K562 (cell line): ENCODE data around the gene C6orf89. TPM values are rescaled to one million over a fixed set of nuclear protein-coding genes. Genes with fewer than 3 reads are reported as not detected.

ENCODE experiments used
- CBX5 ChIP-seq: IDR thresholded peaks from 2 replicates; pipeline ENCODE4 v1.6.1; 2014; ENCODE audit warnings: low read depth, borderline replicate concordance
- CEBPG ChIP-seq, 3 experiments: fragments of 200-800 bp in 1 of 3; sonication (Bioruptor generic) in 1 of 3; sonication (generic) in 1 of 3; formaldehyde crosslinking in 1 of 3; IDR thresholded peaks in 2 of 3; conservative IDR thresholded peaks in 1 of 3; 2 replicates each; pipeline versions ENCODE4 v1.6.1 to v1.8.0; 2016 to 2022; ENCODE audit warnings: missing compliant biosample characterization in 2 of 3, missing genetic modification characterization in 2 of 3, mild to moderate bottlenecking in 1 of 3, missing genetic modification reagents in 1 of 3
- CHD2 ChIP-seq: IDR thresholded peaks from 2 replicates; pipeline ENCODE4 v1.6.1; 2011; ENCODE audit warnings: low read depth, low read length
- DACH1 ChIP-seq: fragments of 450-650 bp; IDR thresholded peaks from 2 replicates; pipeline ENCODE4 v1.6.1; 2018; ENCODE audit not compliant: partially characterized antibody
- ETS2 ChIP-seq: IDR thresholded peaks from 2 replicates; pipeline ENCODE4 v1.6.1; 2016; ENCODE audit warnings: borderline replicate concordance, missing genetic modification characterization, mild to moderate bottlenecking, moderate library complexity, missing compliant biosample characterization; ENCODE audit not compliant: poor library complexity, severe bottlenecking
- HOXB6 ChIP-seq: fragments of 250-450 bp; sonication (Bioruptor Pico); IDR thresholded peaks from 2 replicates; pipeline ENCODE4 v1.5.1; 2022; ENCODE audit warnings: mild to moderate bottlenecking, borderline replicate concordance
- ID3 ChIP-seq, 2 experiments: fragments of 250-450 bp in 1 of 2; fragments of 450-650 bp in 1 of 2; sonication (Bioruptor Pico) in 1 of 2; IDR thresholded peaks; 2 replicates each; pipeline versions ENCODE4 v1.6.1 to v1.8.0; 2016 to 2021; ENCODE audit warnings: mild to moderate bottlenecking in 2 of 2, moderate library complexity in 2 of 2, missing compliant biosample characterization in 1 of 2, missing genetic modification characterization in 1 of 2
- LEF1 ChIP-seq: fragments of 450-650 bp; IDR thresholded peaks from 2 replicates; pipeline ENCODE4 v1.6.1; 2016; ENCODE audit warnings: mild to moderate bottlenecking
- MEF2D ChIP-seq: conservative IDR thresholded peaks from 2 replicates; pipeline ENCODE4 v1.6.1; 2016; ENCODE audit warnings: low read depth, missing genetic modification characterization, missing compliant biosample characterization
- NBN ChIP-seq: fragments of 450-650 bp; IDR thresholded peaks from 2 replicates; pipeline ENCODE4 v1.6.1; 2016; ENCODE audit warnings: low read depth, mild to moderate bottlenecking
- NEUROD1 ChIP-seq: fragments of 150-350 bp; IDR thresholded peaks from 2 replicates; pipeline ENCODE4 v1.6.1; 2014; ENCODE audit warnings: borderline replicate concordance, low read length, low read depth; ENCODE audit not compliant: partially characterized antibody
- RB1 ChIP-seq: fragments of 450-650 bp; IDR thresholded peaks from 2 replicates; pipeline ENCODE4 v1.6.1; 2017; ENCODE audit warnings: low read depth, mild to moderate bottlenecking
- TARDBP ChIP-seq: fragments of 450-650 bp; IDR thresholded peaks from 2 replicates; pipeline ENCODE4 v1.6.1; 2016
- TBL1XR1 ChIP-seq, 2 experiments: IDR thresholded peaks; 2 replicates each; pipeline ENCODE4 v1.6.1; 2012; ENCODE audit warnings: improper control_type of control experiment in 2 of 2, low read length in 2 of 2, mild to moderate bottlenecking in 1 of 2
- TFAM ChIP-seq: fragments of 250-450 bp; sonication (Bioruptor Pico); conservative IDR thresholded peaks from 2 replicates; pipeline ENCODE4 v1.5.0; 2021; ENCODE audit warnings: mild to moderate bottlenecking, moderate library complexity
- ZBTB1 ChIP-seq: sonication (generic); formaldehyde crosslinking; IDR thresholded peaks from 2 replicates; pipeline ENCODE4 v1.8.1; 2023; ENCODE audit warnings: missing genetic modification reagents, low read depth, mild to moderate bottlenecking, borderline replicate concordance
- ZBTB12 ChIP-seq: fragments of 250-450 bp; sonication (Bioruptor Pico); IDR thresholded peaks from 2 replicates; pipeline ENCODE4 v1.4.0; 2020
- polyA plus RNA-seq, 8 experiments: library from polyadenylated mRNA; depleted of rRNA in 4 of 8; stranded (reverse) in 5 of 8; unstranded in 3 of 8; fragments of >200 nt; fragmentation: Nextera tagmentation in 2 of 8; fragmentation: Illumina TruSeq in 1 of 8; extraction: Ambion mirVana in 2 of 8; extraction: Trizol in 1 of 8; gene quantifications; 2 replicates each; pipeline versions ENCODE4 v1.2.1 to v1.2.3, GENCODE V29; 2011 to 2014; ENCODE audit warnings: inconsistent platforms in 1 of 8, missing spikeins in 1 of 8
- total RNA-seq, 7 experiments: library from RNA; depleted of rRNA in 6 of 7; stranded (reverse); fragments of >200 nt in 6 of 7; fragmentation: Illumina TruSeq in 2 of 7; extraction: Trizol in 2 of 7; gene quantifications; 2 replicates each; pipeline versions ENCODE4 v1.2.1 to v1.2.3, GENCODE V29; 2011 to 2021; ENCODE audit warnings: low replicate concordance in 1 of 7
- TF ChIP-seq, protein P1 (sequence below): fragments of 450-650 bp; IDR thresholded peaks from 2 replicates; pipeline ENCODE4 v1.6.1; 2016
- TF ChIP-seq, protein P2 (sequence below): fragments of 250-450 bp; sonication (Bioruptor Pico); IDR thresholded peaks from 2 replicates; pipeline ENCODE4 v1.9.0; 2021; ENCODE audit warnings: mild to moderate bottlenecking, inconsistent platforms

Gene C6orf89
- total and polyA plus RNA-seq, 9 of the 15 experiments (the other 6 are each of a cell fraction or from before 2014, with no cell fraction given), result 35.2 to 111 (median 58.5) TPM

DNA sequence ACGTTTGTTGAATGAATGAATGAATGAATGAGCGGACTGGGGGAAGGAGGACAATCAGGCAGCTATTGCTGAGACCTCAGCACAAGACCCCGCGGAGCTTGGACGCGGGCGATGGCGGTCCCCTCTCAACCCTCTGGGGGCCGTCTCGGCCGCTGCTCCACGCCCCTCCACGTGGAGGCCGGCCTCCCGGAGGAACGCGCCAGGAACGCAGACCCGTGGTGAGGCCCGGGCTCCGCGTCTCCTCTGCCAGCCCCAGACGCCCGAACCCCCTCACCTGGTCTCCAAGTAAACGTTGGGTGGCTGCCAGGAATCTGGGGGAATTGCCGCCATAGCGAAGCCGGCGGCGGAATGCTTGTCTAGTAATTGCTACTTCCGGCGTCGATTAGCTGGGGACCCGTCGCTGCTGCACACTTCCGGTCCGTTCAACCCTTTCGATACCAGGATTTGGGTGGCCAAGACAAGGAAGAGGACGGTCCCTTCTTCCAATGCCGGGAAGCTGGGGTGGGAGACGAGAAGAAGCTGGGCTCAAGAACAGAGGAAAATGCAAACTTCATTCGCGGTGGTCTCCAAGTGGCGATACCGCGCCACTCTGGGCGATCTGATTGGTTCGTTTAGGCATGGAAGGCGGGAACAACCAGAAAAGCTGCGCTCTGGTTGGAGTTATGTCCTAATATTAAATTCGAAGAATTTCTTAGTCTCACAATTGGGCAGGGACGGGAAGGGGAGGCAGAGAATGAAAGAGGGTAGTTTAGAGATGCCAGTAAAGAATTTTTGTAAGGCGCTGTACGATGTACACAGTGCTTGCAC, 11.1 kb upstream of the C6orf89 start, which contains the start of gene PPIL1 (continued):
- TF ChIP-seq ETS2 (no peak), CBX5 (no peak), NBN (peak; percentile 58; the same call in 1 of the 2 replicates), ZBTB12 (CRISPR knock-in tag) (peak; percentile 20), TARDBP (peak; percentile 78; the same call in 1 of the 2 replicates), DACH1 (peak; percentile 95), NEUROD1 (peak; percentile 56), ID3 (CRISPR knock-in tag; IDR thresholded peaks at IDR 0.05) (no peak), ID3 (tag; IDR thresholded peaks at IDR 0.05) (peak; percentile 83), ZBTB1 (CRISPR knock-in tag) (peak; percentile 64; the same call in 1 of the 2 replicates), MEF2D (tag) (peak; percentile 69), HOXB6 (CRISPR knock-in tag) (peak; percentile 64; the same call in 1 of the 2 replicates), TFAM (no peak), CEBPG (CRISPR knock-in tag; IDR thresholded peaks at IDR 0.05) (no peak; the same call in 1 of the 2 replicates), CEBPG (tag; conservative IDR thresholded peaks at IDR 0.05 in 1 of 2, IDR thresholded peaks at IDR 0.05 in 1 of 2) (no peak), CHD2 (peak; percentile 46), LEF1 (peak; percentile 58), TBL1XR1 (IDR thresholded peaks at IDR 0.05; ENCODE audit: low read length in 2 of 2) (peak; percentile 20 to 74; a peak in 3 of 4 replicates), RB1 (peak; percentile 95)
- TF ChIP-seq, protein P1, sequence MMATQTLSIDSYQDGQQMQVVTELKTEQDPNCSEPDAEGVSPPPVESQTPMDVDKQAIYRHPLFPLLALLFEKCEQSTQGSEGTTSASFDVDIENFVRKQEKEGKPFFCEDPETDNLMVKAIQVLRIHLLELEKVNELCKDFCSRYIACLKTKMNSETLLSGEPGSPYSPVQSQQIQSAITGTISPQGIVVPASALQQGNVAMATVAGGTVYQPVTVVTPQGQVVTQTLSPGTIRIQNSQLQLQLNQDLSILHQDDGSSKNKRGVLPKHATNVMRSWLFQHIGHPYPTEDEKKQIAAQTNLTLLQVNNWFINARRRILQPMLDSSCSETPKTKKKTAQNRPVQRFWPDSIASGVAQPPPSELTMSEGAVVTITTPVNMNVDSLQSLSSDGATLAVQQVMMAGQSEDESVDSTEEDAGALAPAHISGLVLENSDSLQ, result peak; percentile 88
- TF ChIP-seq, protein P2, sequence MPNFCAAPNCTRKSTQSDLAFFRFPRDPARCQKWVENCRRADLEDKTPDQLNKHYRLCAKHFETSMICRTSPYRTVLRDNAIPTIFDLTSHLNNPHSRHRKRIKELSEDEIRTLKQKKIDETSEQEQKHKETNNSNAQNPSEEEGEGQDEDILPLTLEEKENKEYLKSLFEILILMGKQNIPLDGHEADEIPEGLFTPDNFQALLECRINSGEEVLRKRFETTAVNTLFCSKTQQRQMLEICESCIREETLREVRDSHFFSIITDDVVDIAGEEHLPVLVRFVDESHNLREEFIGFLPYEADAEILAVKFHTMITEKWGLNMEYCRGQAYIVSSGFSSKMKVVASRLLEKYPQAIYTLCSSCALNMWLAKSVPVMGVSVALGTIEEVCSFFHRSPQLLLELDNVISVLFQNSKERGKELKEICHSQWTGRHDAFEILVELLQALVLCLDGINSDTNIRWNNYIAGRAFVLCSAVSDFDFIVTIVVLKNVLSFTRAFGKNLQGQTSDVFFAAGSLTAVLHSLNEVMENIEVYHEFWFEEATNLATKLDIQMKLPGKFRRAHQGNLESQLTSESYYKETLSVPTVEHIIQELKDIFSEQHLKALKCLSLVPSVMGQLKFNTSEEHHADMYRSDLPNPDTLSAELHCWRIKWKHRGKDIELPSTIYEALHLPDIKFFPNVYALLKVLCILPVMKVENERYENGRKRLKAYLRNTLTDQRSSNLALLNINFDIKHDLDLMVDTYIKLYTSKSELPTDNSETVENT (CRISPR knock-in tag), result peak; percentile 50; the same call in 1 of the 2 replicates
